CD4-positive, alpha-beta T cell treated with Interferon alpha-2 for 1 hour (primary cell): ENCODE measurements around the gene SH3GL3.

Source experiments
- DNase-seq, 2 donors: peaks; one replicate each; pipeline ENCODE4 v3.0.0-alpha.2; 2020 to 2022

The SH3GL3 gene

DNA sequence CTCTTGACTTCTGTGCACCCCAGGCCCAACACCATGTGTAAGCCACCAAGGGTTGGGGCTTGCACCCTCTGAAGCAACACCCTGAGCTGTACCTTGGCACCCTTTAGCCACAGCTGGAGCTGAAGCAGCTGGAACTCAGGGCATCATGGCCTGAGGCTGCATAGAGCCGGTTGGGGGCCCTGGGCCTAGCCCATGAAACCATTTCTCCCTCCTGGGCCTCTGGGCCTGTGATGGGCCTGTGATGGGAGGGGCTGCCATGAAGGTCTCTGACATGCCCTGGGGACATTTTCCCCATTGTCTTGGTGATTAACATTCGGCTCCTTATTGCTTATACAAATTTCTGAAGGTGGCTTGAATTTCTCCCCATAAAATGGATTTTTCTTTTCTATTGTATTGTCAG is 184.4 kb downstream of the SH3GL3 start:
- DNase-seq = no peak

GRCh38 chr15:83643201-83643600 is 196.1 kb downstream of the SH3GL3 start:
- DNase-seq = no peak

DNA sequence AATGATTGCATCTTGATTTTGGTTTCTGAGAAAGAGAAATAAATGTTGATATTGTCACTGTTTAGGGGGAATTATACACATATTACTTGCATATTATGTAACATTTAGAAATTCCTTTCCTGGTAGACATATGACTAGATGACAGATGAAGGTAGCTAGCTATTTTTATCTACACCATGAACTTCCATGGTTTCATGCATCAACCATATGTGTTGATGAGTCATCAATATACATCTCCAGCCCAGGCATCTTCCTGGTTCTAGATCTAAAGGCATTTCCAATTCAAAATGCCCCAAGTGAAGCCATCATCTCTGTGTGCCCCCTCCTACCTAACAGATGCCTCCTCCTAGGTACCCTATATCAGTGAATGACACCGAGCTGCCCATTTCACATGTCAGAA is 197.3 kb downstream of the SH3GL3 start:
- no peak for DNase-seq

DNA sequence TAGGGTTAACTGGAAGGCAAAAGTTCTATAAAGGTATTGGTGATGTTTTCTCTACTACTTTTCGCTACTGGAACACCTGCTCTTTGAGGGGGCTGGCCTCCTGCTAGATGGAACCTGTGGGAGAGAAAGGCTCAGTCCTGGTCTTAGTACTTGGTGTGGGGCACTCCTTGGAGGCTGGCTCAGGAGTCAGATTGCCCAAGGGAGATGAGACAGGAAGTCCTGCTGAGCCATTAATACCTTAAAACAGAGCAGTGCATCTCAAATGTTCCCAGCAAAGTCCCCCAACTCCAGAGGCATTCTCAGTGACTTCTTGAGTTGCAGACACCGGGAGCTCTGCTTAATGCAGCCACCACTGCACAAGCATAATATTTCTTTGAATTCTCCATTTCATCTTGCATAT is 203.7 kb downstream of the SH3GL3 start:
- DNase-seq = no peak

GRCh38 chr15:83651541-83651940 is 204.4 kb downstream of the SH3GL3 start:
- DNase-seq = no peak

- DNase-seq = no peak
Measured at GRCh38 chr15:83652626-83653204, 205.6 kb downstream of the SH3GL3 start.

DNA sequence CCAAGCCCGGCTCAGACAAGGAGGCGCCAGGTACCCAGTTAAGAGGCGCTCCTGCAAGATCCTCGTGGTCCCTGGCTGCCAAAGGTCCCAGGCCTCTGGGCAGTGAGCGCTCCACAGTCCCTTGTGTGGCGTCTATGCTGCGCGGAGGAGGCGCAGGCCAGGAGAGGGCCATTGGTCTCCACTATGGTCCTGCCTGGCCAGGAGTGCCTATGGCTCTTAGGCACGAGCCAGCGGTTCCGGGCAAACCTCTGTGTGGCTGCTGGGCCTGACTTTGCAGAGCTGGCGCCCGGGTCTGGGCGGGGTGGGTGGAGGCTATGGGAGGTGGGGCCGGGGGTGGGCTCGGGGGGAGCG is 206.1 kb downstream of the SH3GL3 start:
- DNase-seq = no peak

DNA sequence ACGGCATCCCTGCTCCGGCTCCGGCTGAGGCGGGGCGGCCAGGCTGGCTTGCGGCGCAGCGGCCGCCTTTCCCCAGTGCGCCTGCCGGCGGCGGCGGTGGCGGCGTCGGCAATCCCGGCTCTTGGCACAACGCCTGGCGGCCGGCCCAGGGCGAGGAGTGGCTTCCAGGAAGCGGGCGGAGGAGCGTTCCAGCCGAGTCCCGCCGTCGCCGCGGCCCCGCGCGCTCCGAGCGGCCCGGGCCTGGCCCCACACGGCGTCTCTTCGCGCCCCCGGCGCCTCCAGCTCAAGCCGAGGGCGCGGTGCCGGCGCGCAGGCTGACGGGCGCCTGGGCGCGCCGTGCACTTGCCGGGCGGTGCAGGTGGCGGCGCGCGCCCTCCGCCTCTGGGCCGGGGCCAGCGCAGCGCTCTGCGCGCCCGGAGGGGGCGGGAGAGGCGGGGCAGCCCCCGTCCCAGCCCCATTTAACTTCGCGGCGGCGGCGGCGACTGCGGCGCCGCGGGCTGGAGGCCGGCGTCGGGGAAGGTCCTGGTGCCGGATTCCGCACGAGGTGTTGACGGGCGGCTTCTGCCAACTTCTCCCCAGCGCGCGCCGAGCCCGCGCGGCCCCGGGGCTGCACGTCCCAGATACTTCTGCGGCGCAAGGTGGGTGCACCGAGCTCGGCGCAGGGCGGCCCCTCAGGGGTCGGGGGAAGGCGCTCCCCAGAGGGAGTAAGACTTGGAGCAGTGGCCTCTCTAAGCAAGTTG is 206.7 kb downstream of the SH3GL3 start, which contains the start of gene ADAMTSL3:
Gene ADAMTSL3 (plus strand): TSS at position 485 of the 740 bp plus-strand sequence. CDS start 1,639 bp downstream, outside the sequence.
- no peak for DNase-seq

GRCh38 chr15:83654379-83655236 is 207.5 kb downstream of the SH3GL3 start:
- DNase-seq = no peak

DNA sequence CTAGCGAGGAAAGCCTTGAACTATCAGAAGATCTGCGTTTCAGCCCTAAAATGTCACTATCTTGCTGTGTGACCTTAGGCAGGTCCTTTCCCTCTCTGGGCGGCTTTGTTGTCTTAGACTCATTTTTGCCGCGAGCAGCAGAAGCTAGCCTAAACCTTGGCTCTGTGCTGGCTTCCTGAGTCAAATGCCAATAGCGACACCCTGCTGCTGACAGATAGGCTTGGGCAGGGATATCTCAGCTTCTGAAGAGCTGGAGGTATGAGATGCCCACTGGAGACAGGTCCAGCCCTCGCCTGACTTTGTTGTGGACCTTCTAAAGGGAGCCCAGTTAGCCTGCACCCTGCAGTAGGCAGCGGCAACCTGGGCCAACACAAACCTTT is 208.1 kb downstream of the SH3GL3 start:
- DNase-seq = no peak

DNA sequence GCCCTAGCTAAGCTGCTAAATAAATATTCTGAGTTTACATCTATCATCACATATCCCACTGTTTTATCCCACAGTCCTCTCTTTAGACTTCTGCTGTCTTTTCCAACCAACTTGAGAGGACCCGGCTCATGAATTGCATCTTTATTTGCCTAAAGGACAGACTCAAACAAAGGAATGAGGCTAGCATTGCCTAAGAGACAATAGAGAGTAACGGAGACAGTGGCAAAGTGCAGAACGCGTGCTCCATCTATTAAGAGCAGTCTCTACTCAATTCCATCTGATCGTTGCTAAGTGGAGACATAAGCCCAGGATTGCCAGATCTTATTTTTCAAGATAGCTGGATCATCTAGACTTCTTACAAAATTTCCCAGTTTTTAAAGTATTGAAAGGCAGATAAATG is 209.1 kb downstream of the SH3GL3 start:
- DNase-seq = no peak

DNA sequence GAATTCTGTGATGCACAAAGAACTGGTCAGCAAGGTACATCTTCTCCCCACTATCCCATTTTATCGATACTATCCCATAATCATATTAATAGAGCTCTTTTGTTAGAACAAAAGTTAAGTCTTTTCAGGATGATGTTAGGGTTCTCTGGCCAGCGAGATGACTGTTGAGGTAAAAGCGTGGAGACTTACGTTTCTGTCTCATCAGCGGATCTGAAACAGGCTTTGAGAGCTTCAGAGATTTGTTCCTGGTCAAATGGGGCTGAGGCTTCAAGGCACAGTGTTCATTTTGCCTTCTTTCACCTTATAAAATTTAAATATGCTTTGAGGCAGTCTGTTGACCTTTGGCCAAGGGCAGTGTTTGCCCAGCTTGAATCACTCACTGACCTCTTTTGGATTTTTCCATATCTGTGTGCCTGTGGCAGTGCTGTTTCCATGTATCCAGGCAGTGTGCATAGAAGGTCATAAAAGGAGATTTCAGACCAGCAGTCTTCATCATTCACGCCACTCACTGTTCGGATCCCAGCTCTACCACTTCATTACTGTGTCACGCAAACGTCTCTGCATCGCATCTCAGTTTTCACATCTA is 209.9 kb downstream of the SH3GL3 start:
- DNase-seq = no peak

DNA sequence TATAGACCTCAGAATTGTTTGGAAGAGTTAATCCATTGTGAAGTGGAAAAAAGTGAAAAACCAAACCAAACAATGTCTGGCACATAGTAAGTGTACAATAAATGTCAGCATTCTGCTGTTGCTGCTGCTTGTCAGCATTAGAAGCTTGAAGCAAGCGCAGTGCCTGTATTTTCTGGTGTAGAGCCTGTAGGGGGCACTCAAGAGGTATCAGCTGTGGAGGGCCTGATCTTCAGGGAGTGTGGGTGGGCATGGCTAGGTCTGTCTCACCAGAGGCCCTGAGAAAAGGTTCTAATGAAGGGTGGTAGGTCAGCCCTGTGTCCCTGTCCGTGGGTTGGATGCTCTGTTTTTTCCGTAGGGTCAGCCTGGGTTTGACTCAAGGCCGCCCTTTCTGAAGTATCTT is 210.4 kb downstream of the SH3GL3 start:
- no peak for DNase-seq

DNA sequence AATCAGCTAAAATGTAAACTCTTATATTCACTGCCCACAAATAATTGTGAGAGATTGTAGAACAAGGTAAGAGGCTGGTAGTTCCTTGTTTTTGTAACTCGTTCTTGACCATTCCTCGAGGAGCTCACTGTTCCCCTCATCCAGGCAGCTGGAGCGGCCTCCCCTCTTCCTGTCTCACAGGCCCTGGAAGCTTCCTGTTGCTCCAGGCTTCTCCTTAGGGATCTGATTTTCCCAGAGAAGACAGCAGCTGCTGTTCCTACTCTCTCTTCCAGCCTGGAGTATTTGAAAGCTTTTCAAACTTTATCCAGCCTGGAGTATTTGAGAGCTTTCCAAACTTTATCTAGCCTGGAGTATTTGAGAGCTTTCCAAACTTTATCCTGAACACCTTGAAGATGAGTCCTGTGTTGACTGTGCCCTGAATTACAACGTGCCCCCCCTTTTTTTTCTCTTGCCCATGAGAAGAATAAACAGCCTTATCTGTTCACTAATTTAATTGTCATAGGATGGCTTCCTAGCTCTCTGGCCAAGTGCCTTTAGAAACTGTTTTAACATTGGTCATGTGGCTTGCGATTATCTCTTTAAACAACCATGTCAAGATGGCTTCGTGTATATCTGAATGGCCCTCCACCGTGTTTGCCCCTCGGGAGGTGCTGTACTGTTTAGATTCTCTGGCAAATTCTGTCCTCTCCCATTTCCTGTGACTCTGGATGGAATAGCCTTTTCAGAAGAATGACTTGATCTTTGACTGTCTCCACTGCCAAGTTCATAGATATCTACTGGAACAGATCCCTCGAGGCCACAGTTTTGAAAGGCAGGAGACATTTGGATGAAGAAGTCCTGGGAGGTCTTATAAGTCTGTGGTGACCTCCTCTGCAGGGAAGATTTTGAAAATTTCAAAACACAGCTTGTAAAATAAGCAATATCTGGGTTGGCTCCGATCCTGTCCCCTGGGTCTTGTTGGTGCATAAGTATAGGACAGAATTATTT is 211.6 kb downstream of the SH3GL3 start:
- no peak for DNase-seq

- DNase-seq = no peak
Measured at GRCh38 chr15:83659417-83659812, 212.3 kb downstream of the SH3GL3 start.

GRCh38 chr15:83665480-83665879 is 218.3 kb downstream of the SH3GL3 start:
- DNase-seq = no peak
